HCT116 (cell line): ENCODE results near the gene GXYLT2. TPM values are rescaled to one million over a fixed set of nuclear protein-coding genes. Genes with fewer than 3 reads are reported as not detected.

Experiments
- ATAC-seq: fragments of 200-7000 bp; cut with Tn5 transposase; 2 replicates; pipeline ENCODE4 v1.9.1; 2020; ENCODE audit warnings: mild to moderate bottlenecking, moderate library complexity
- BruUV-seq: library from RNA; stranded (reverse); fragments of 400-500 nt; replicated peaks from 2 replicates; lab custom pipeline; 2021; lab: Mats Ljungman, UMichigan
- CTCF ChIA-PET: fragments of 300-600 bp; sonication (Branson Sonifier 250); formaldehyde crosslinking; loops from one replicate; lab custom pipeline; 2021; ENCODE audit warnings: antibody characterized with exemption; lab: Charles Lee
- POLR2A ChIA-PET: fragments of 300-600, 350-600 bp; sonication (Branson Sonifier 250); formaldehyde crosslinking; loops from one replicate; lab custom pipeline; 2021; ENCODE audit warnings: antibody characterized with exemption; lab: Charles Lee
- RAD21 ChIA-PET, 2 experiments: fragments of 300-600 bp; sonication (Branson Sonifier 250); formaldehyde crosslinking; loops; one replicate each; lab custom pipeline; 2023; ENCODE audit warnings: low total read pairs in 2 of 2; ENCODE audit not compliant: uncharacterized antibody in 2 of 2, unreplicated experiment in 2 of 2, low non-redundant PET in 1 of 2; lab: Charles Lee
- DNase-seq: peaks from one replicate; pipeline ENCODE4 v3.0.0-alpha.2; 2010; ENCODE audit warnings: low read depth, low spot score
- H2AFZ ChIP-seq: fragments of 200-600 bp; shearing (Covaris generic), sonication (generic); 2 replicates; pipeline ENCODE4 v1.6.1; 2017; ENCODE audit warnings: low read depth, mixed run types, mixed read lengths, antibody characterized with exemption, low read length; ENCODE audit not compliant: poor library complexity, severe bottlenecking
- H3K27ac ChIP-seq: 2 replicates; pipeline ENCODE4 v1.5.1; 2012; ENCODE audit warnings: low read depth, low read length
- H3K27me3 ChIP-seq: fragments of 200-600 bp; sonication (generic); 2 replicates; pipeline ENCODE4 v1.6.1; 2016; ENCODE audit warnings: mixed run types, low read length, mixed read lengths; ENCODE audit not compliant: insufficient read depth
- H3K36me3 ChIP-seq, 2 experiments: fragments of 200-500 bp in 1 of 2; fragments of 200-600 bp in 1 of 2; sonication (Bioruptor generic) in 1 of 2; sonication (generic) in 1 of 2; 2 replicates each; pipeline versions ENCODE4 v1.5.1 to v1.6.1; 2014 to 2016; ENCODE audit warnings: low read length in 2 of 2, inconsistent platforms in 1 of 2, mixed read lengths in 1 of 2, mixed run types in 1 of 2; ENCODE audit not compliant: insufficient read depth in 2 of 2, control insufficient read depth in 1 of 2
- H3K4me1 ChIP-seq, 2 experiments: fragments of 200-600 bp in 1 of 2; sonication (generic) in 1 of 2; 2 replicates each; pipeline versions ENCODE4 v1.5.1 to v1.6.1; 2012 to 2017; ENCODE audit warnings: low read length in 2 of 2, inconsistent platforms in 1 of 2, mild to moderate bottlenecking in 1 of 2, mixed read lengths in 1 of 2, mixed run types in 1 of 2, moderate library complexity in 1 of 2; ENCODE audit not compliant: insufficient read depth in 2 of 2, control insufficient read depth in 1 of 2
- H3K4me2 ChIP-seq: fragments of 200-600 bp; sonication (generic); 2 replicates; pipeline ENCODE4 v1.6.1; 2017; ENCODE audit warnings: mixed run types, low read length, mixed read lengths
- H3K4me3 ChIP-seq, 2 experiments: fragments of 200-600 bp in 1 of 2; sonication (generic) in 1 of 2; replicated peaks in 1 of 2; 2 replicates each; pipeline ENCODE4 v1.5.1; 2011 to 2016; ENCODE audit warnings: low read length in 2 of 2, control low read depth in 1 of 2, low read depth in 1 of 2, mild to moderate bottlenecking in 1 of 2, mixed read lengths in 1 of 2, mixed run types in 1 of 2
- H3K79me2 ChIP-seq: fragments of 200-600 bp; sonication (generic); 2 replicates; pipeline ENCODE4 v1.6.1; 2017; ENCODE audit warnings: mild to moderate bottlenecking, mixed run types, low read length, moderate library complexity, mixed read lengths; ENCODE audit not compliant: insufficient read depth
- H3K9ac ChIP-seq: fragments of 200-600 bp; sonication (generic); 2 replicates; pipeline ENCODE4 v1.6.1; 2016; ENCODE audit warnings: low read length, mixed read lengths
- H3K9me2 ChIP-seq: fragments of 200-600 bp; sonication (generic), shearing (Covaris generic); 2 replicates; pipeline ENCODE4 v1.6.1; 2017; ENCODE audit warnings: mixed run types, mild to moderate bottlenecking, moderate library complexity; ENCODE audit not compliant: insufficient read depth
- H3K9me3 ChIP-seq, 2 experiments: fragments of 200-500 bp in 1 of 2; fragments of 200-600 bp in 1 of 2; sonication (Bioruptor generic) in 1 of 2; sonication (generic) in 1 of 2; 2 replicates each; pipeline ENCODE4 v1.6.1; 2014 to 2017; ENCODE audit warnings: low read length in 2 of 2, mixed read lengths in 2 of 2, inconsistent platforms in 1 of 2, low read depth in 1 of 2, mild to moderate bottlenecking in 1 of 2, mixed run types in 1 of 2, moderate library complexity in 1 of 2; ENCODE audit not compliant: control insufficient read depth in 1 of 2, insufficient read depth in 1 of 2
- H4K20me1 ChIP-seq: fragments of 200-600 bp; sonication (generic), shearing (Covaris generic); 2 replicates; pipeline ENCODE4 v1.6.1; 2017; ENCODE audit warnings: mixed run types, mild to moderate bottlenecking, moderate library complexity; ENCODE audit not compliant: insufficient read depth
- EZH2 ChIP-seq: fragments of 200-600 bp; sonication (generic); IDR thresholded peaks from 2 replicates; pipeline ENCODE4 v1.6.1; 2017; ENCODE audit warnings: antibody characterized with exemption, mixed run types
- FOSL1 ChIP-seq: IDR thresholded peaks from 2 replicates; pipeline ENCODE4 v1.6.1; 2012; ENCODE audit warnings: low read depth
- MAX ChIP-seq: IDR thresholded peaks from 2 replicates; pipeline ENCODE4 v1.6.1; 2012
- RAD21 ChIP-seq: IDR thresholded peaks from 2 replicates; pipeline ENCODE4 v1.6.1; 2012; ENCODE audit warnings: low read depth, mild to moderate bottlenecking
- REST ChIP-seq: IDR thresholded peaks from 2 replicates; pipeline ENCODE4 v1.6.1; 2012; ENCODE audit warnings: low read depth
- SP1 ChIP-seq: IDR thresholded peaks from 2 replicates; pipeline ENCODE4 v1.6.1; 2012; ENCODE audit warnings: low read depth
- ZFX ChIP-seq: fragments of 450-650 bp; IDR thresholded peaks from 2 replicates; pipeline ENCODE4 v1.6.1; 2017
- intact Hi-C: fragments of 100-400 bp; cut with micrococcal nuclease; formaldehyde crosslinking; loops from 2 replicates; pipeline ENCODE4 v1.10.0; 2022
- total RNA-seq: library from RNA; stranded (reverse); gene quantifications from one replicate; pipeline ENCODE4 v1.2.1, GENCODE V29; 2021; ENCODE audit not compliant: unreplicated experiment

Gene GXYLT2
- total RNA-seq, 1 experiment from 2014 or later: 5.6 TPM

GRCh38 chr3:72847751-72848702 is 39.8 kb upstream of the GXYLT2 start, which contains the start of gene SHQ1 (continued):
- TF ChIP-seq REST (no peak), EZH2 (no peak), ZFX (no peak), MAX (peak; percentile 96), FOSL1 (no peak)

- ChIA-PET CTCF (no interaction called here), RAD21 (no interaction called here), POLR2A (no interaction called here)
- no peaks in the 10 kb centered on the region for H3K9me3 ChIP-seq
- peak overlapping the region; percentile 82 to 85 for H3K4me3 ChIP-seq
- H3K27ac ChIP-seq: no peak overlapping the region
- intact Hi-C loops: no loop called here
- peak overlapping the region; percentile 98 for H3K4me2 ChIP-seq
- peak overlapping the region; percentile 100 for H2AFZ ChIP-seq
- H3K9me2 ChIP-seq: no peaks in the 10 kb centered on the region
- no TSS peak for BruUV-seq
- DNase-seq: no peak
- peaks cover 4 to 23% of the 10 kb centered on the region in 2 experiments for H3K4me1 ChIP-seq
- peaks cover 45% of the 10 kb centered on the region for H3K79me2 ChIP-seq
- H3K9ac ChIP-seq: peak overlapping the region; percentile 71
- no peak for TF ChIP-seq RAD21
- TF ChIP-seq SP1: 0 out of 2 replicates have a peak, but pooled peaks have one; percentile 3
- H4K20me1 ChIP-seq: no peaks in the 10 kb centered on the region; the same call in 1 of the 2 replicates
- H3K36me3 ChIP-seq: no peaks in the 10 kb centered on the region
- ATAC-seq: peak; percentile 39
- H3K27me3 ChIP-seq: no peaks in the 10 kb centered on the region
Measured at GRCh38 chr3:72848703-72849081, 39.2 kb upstream of the GXYLT2 start.
